NT2/D1 (cell line): Measurements from ENCODE around the gene CACNB1.

Experiments used
- SUZ12 ChIP-seq: IDR thresholded peaks from 2 replicates; pipeline ENCODE4 v1.6.1; 2011; ENCODE audit not compliant: insufficient read length, insufficient read depth; ENCODE audit errors: extremely low read depth
- YY1 ChIP-seq: IDR thresholded peaks from 2 replicates; pipeline ENCODE4 v1.6.1; 2011; ENCODE audit not compliant: insufficient read length, insufficient read depth
- ZNF274 ChIP-seq: IDR thresholded peaks from 2 replicates; pipeline ENCODE4 v1.6.1; 2011; ENCODE audit warnings: mild to moderate bottlenecking, low read depth, low read length

DNA sequence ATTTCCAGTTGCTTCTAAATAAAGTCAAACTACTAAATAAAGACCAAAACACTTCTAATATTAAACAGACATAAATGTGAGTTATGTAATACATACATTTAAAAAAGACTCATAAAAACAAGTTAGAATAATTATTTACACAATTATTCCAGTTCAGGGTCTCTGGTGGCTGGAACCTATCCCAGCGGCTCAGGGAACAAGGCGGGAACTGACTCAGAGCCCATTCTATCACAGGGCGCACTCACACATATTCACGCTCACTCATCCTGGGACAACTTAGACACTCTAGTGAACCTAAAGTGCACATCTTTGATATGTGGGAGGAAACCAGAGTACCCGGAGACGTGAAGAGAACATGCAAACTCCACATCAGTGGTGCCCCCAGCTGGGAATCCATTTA, 71.0 kb downstream of the CACNB1 start:
- TF ChIP-seq ZNF274 (no peak), SUZ12 (no peak), YY1 (no peak)
